CD8-positive, alpha-beta memory T cell (primary cell): ENCODE measurements around the gene BRSK1. TPM values are rescaled to one million over a fixed set of nuclear protein-coding genes. Genes with fewer than 3 reads are reported as not detected.
A peak's percentile ranks its signal among the peaks of the same experiment; 100 is the strongest.

ENCODE experiments used
- CTCF ChIA-PET: fragments of 350-600 bp; sonication (Branson Sonifier 250); formaldehyde crosslinking; loops from one replicate; lab custom pipeline; 2021; ENCODE audit warnings: antibody characterized with exemption; lab: Charles Lee
- POLR2A ChIA-PET: fragments of 350-600 bp; sonication (Branson Sonifier 250); formaldehyde crosslinking; loops from one replicate; lab custom pipeline; 2021; ENCODE audit warnings: antibody characterized with exemption; lab: Charles Lee
- DNase-seq, 5 donors: peaks; one replicate each; pipeline versions ENCODE4 v3.0.0 to v3.0.0-alpha.2; 2020 to 2022; ENCODE audit warnings: mixed read lengths in 1 of 5
- H3K27ac ChIP-seq: one replicate; pipeline ENCODE4 v1.7.0; 2013; ENCODE audit warnings: low read depth, mild to moderate bottlenecking, low read length, moderate library complexity
- H3K27me3 ChIP-seq: 2 replicates; pipeline ENCODE4 v1.7.0; 2013; ENCODE audit warnings: low read length, mild to moderate bottlenecking; ENCODE audit not compliant: insufficient read depth, poor library complexity, severe bottlenecking
- H3K36me3 ChIP-seq: 2 replicates; pipeline ENCODE4 v1.7.0; 2013; ENCODE audit warnings: mild to moderate bottlenecking, low read length, moderate library complexity; ENCODE audit not compliant: insufficient read depth
- H3K4me1 ChIP-seq: 2 replicates; pipeline ENCODE4 v1.7.0; 2013; ENCODE audit warnings: mild to moderate bottlenecking, low read length, moderate library complexity; ENCODE audit not compliant: insufficient read depth
- H3K4me3 ChIP-seq: 2 replicates; pipeline ENCODE4 v1.7.0; 2013; ENCODE audit warnings: mild to moderate bottlenecking, low read length
- H3K9me3 ChIP-seq: 2 replicates; pipeline ENCODE4 v1.7.0; 2013; ENCODE audit warnings: mild to moderate bottlenecking, low read length
- H3K27ac Mint-ChIP-seq, 8 donors: one replicate each; pipeline ENCODE4 v1.8.0; 2020 to 2021; ENCODE audit warnings: mixed read lengths in 8 of 8, mild to moderate bottlenecking in 6 of 8, inconsistent platforms in 3 of 8, moderate library complexity in 3 of 8
- H3K27me3 Mint-ChIP-seq, 2 donors: one replicate each; pipeline ENCODE4 v1.8.0; 2020 to 2021; ENCODE audit warnings: mixed read lengths in 2 of 2, mild to moderate bottlenecking in 1 of 2, moderate library complexity in 1 of 2
- H3K36me3 Mint-ChIP-seq, 3 donors: one replicate each; pipeline ENCODE4 v1.8.0; 2020 to 2021; ENCODE audit warnings: mixed read lengths in 3 of 3, inconsistent platforms in 1 of 3, mild to moderate bottlenecking in 1 of 3
- H3K4me1 Mint-ChIP-seq, 3 donors: one replicate each; pipeline ENCODE4 v1.8.0; 2020 to 2021; ENCODE audit warnings: mixed read lengths in 3 of 3, inconsistent platforms in 1 of 3, mild to moderate bottlenecking in 1 of 3
- H3K4me3 Mint-ChIP-seq, 7 donors: one replicate each; pipeline ENCODE4 v1.8.0; 2020 to 2021; ENCODE audit warnings: mixed read lengths in 7 of 7, mild to moderate bottlenecking in 6 of 7, moderate library complexity in 4 of 7, inconsistent platforms in 2 of 7
- H3K9me3 Mint-ChIP-seq, 5 donors: one replicate each; pipeline ENCODE4 v1.8.0; 2020 to 2022; ENCODE audit warnings: mixed read lengths in 5 of 5, mild to moderate bottlenecking in 3 of 5, moderate library complexity in 2 of 5, inconsistent platforms in 1 of 5
- polyA plus RNA-seq: library from polyadenylated mRNA; unstranded; fragments of 300-500 nt; fragmentation: Illumina TruSeq; gene quantifications from one replicate; pipeline ENCODE4 v1.2.3, GENCODE V29; 2021
- total RNA-seq, 2 experiments: library from RNA; stranded (reverse); gene quantifications; one replicate each; pipeline ENCODE4 v1.2.3, GENCODE V29; 2021

The BRSK1 gene
- total and polyA plus RNA-seq, 3 experiments from 2014 or later: 0.82 to 5.7 (median 4.1) TPM

DNA sequence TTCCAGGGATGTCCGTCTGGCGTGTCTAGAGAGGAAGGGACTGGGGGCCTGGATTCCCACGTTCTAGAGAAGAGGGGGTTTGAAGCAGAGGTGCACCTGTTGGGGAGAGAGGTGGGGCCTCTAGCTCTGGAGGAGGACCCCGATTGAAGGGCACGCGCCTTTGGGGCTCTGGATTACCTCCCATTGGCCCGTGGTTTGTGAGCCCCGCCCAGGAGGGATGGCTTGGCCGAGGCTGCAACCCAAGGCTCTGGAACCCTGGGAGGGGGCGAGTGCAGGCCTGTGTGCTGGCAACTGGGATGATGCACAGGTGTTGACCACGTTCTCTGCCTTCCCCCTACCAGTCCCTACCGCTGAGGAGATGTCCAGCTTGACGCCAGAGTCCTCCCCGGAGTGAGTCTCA is 21.2 kb downstream of the BRSK1 start:
- no peaks in the 10 kb centered on the region for H3K27me3 Mint-ChIP-seq
- ChIA-PET POLR2A (no interaction called here), CTCF (no interaction called here)
- H3K36me3 ChIP-seq: no peaks in the 10 kb centered on the region
- no peaks in the 10 kb centered on the region for H3K27me3 ChIP-seq
- H3K9me3 Mint-ChIP-seq: no peaks in the 10 kb centered on the region
- no peaks in the 10 kb centered on the region for H3K9me3 ChIP-seq
- no peak overlapping the region for H3K4me3 ChIP-seq
- H3K27ac Mint-ChIP-seq: peak overlapping the region in 1 of 8 donors; percentile 43
- H3K4me1 ChIP-seq: peaks cover 14% of the 10 kb centered on the region
- H3K27ac ChIP-seq: no peak overlapping the region
- DNase-seq: no peak
- no peak overlapping the region for H3K4me3 Mint-ChIP-seq
- no peaks in the 10 kb centered on the region for H3K36me3 Mint-ChIP-seq
- peaks cover 7 to 11% (median 9%) of the 10 kb centered on the region in 3 donors for H3K4me1 Mint-ChIP-seq

DNA sequence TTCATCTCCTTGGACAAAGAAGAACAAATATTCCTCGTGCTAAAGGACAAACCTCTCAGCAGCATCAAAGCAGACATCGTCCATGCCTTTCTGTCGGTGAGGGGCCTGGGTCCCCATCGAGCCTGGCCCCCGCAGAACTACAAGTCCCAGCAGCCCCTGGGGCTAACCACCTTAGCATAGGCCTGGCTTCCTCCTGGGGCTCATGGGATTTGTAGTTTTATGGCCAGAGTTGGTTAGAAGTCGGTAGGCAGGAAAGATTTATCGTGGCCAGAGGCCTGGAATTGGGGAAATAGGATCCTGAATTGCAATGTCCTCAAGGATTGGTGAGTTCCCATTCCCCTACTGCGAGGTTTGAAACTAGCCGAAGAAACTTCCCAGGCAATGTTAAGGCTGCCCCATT is 21.7 kb downstream of the BRSK1 start:
- H3K36me3 Mint-ChIP-seq: no peaks in the 10 kb centered on the region
- Histone ChIP-seq H3K27me3 (no peaks in the 10 kb centered on the region), H3K36me3 (no peaks in the 10 kb centered on the region), H3K4me1 (peaks cover 14% of the 10 kb centered on the region), H3K4me3 (no peak overlapping the region), H3K27ac (no peak overlapping the region), H3K9me3 (no peaks in the 10 kb centered on the region)
- peak; percentile 24 to 63 (median 32) for DNase-seq
- peak overlapping the region in 4 of 8 donors; percentile 33 to 82 (median 58) for H3K27ac Mint-ChIP-seq
- H3K4me3 Mint-ChIP-seq: peak overlapping the region in 1 of 7 donors; percentile 43
- ChIA-PET CTCF (no interaction called here), POLR2A (no interaction called here)
- H3K9me3 Mint-ChIP-seq: no peaks in the 10 kb centered on the region
- no peaks in the 10 kb centered on the region for H3K27me3 Mint-ChIP-seq
- peaks cover 7 to 11% (median 9%) of the 10 kb centered on the region in 3 donors for H3K4me1 Mint-ChIP-seq

DNA sequence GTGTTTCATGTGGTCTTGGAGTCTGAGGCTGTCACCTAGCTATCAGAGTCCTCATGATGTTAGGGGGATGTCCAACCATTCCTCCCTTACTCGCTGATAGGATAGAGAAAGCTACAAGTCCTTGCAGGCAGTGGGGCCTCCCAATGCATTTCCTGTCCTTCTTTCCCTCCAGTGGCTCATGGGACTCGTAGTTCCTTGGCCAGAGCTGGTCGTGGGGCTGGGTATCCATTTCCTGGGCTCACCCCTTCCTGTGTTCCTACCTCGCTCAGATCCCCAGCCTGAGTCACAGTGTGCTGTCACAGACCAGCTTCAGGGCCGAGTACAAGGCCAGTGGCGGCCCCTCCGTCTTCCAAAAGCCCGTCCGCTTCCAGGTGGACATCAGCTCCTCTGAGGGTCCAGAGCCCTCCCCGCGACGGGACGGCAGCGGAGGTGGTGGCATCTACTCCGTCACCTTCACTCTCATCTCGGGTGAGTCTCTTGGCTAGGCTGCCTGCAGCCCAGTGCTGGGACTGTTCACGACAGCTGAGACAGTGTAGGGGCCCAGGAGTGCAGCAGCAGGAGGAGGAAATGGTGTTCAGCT is 22.3 kb downstream of the BRSK1 start:
- POLR2A ChIA-PET: no interaction called here

GRCh38 chr19:55306712-55307111 is 22.9 kb downstream of the BRSK1 start:
- no peak for DNase-seq
- no peak overlapping the region for H3K4me3 ChIP-seq
- Mint-ChIP-seq H3K4me3 (no peak overlapping the region), H3K4me1 (peaks cover 4 to 7% (median 4%) of the 10 kb centered on the region in 3 donors), H3K36me3 (no peaks in the 10 kb centered on the region), H3K27ac (no peak overlapping the region), H3K27me3 (no peaks in the 10 kb centered on the region), H3K9me3 (no peaks in the 10 kb centered on the region)
- peaks cover 8% of the 10 kb centered on the region for H3K4me1 ChIP-seq
- H3K36me3 ChIP-seq: no peaks in the 10 kb centered on the region
- POLR2A ChIA-PET: no interaction called here
- H3K9me3 ChIP-seq: no peaks in the 10 kb centered on the region
- H3K27ac ChIP-seq: no peak overlapping the region
- CTCF ChIA-PET: interaction anchor here (1.6 kb wide), 1 partner anchor 14 kb away, joined by 7 read pairs; no protein-coding TSS in a partner anchor
- no peaks in the 10 kb centered on the region for H3K27me3 ChIP-seq

More for the DNA sequence above, 22.3 kb downstream of the BRSK1 start:
- Histone ChIP-seq H3K36me3 (no peaks in the 10 kb centered on the region), H3K9me3 (no peaks in the 10 kb centered on the region), H3K27me3 (no peaks in the 10 kb centered on the region), H3K27ac (no peak overlapping the region), H3K4me1 (peaks cover 14% of the 10 kb centered on the region), H3K4me3 (no peak overlapping the region)
- no peak overlapping the region for H3K4me3 Mint-ChIP-seq
- no peaks in the 10 kb centered on the region for H3K36me3 Mint-ChIP-seq
- peak overlapping the region in 2 of 8 donors; percentile 43 to 82 for H3K27ac Mint-ChIP-seq
- CTCF ChIA-PET: no interaction called here
- H3K4me1 Mint-ChIP-seq: peaks cover 7 to 11% (median 9%) of the 10 kb centered on the region in 3 donors
- no peaks in the 10 kb centered on the region for H3K27me3 Mint-ChIP-seq
- no peak for DNase-seq
- no peaks in the 10 kb centered on the region for H3K9me3 Mint-ChIP-seq

GRCh38 chr19:55308281-55308680 is 24.5 kb downstream of the BRSK1 start:
- Histone ChIP-seq H3K27ac (no peak overlapping the region), H3K4me3 (no peak overlapping the region), H3K9me3 (no peaks in the 10 kb centered on the region), H3K36me3 (no peaks in the 10 kb centered on the region), H3K27me3 (no peaks in the 10 kb centered on the region), H3K4me1 (no peaks in the 10 kb centered on the region)
- Mint-ChIP-seq H3K27ac (no peak overlapping the region), H3K4me3 (no peak overlapping the region), H3K27me3 (no peaks in the 10 kb centered on the region), H3K4me1 (peaks cover 0 to 3% (median 0%) of the 10 kb centered on the region in 3 donors), H3K36me3 (no peaks in the 10 kb centered on the region), H3K9me3 (no peaks in the 10 kb centered on the region)
- POLR2A ChIA-PET: no interaction called here
- CTCF ChIA-PET: interaction anchor here (1.6 kb wide), 1 partner anchor 15 kb away, joined by 7 read pairs; no protein-coding TSS in a partner anchor
- no peak for DNase-seq

- peaks cover 0 to 3% (median 0%) of the 10 kb centered on the region in 3 donors for H3K4me1 Mint-ChIP-seq
- H3K4me3 ChIP-seq: no peak overlapping the region
- H3K27me3 Mint-ChIP-seq: no peaks in the 10 kb centered on the region
- H3K36me3 Mint-ChIP-seq: no peaks in the 10 kb centered on the region
- H3K4me3 Mint-ChIP-seq: no peak overlapping the region
- no peaks in the 10 kb centered on the region for H3K27me3 ChIP-seq
- H3K27ac Mint-ChIP-seq: no peak overlapping the region
- no peaks in the 10 kb centered on the region for H3K9me3 ChIP-seq
- ChIA-PET POLR2A (no interaction called here), CTCF (no interaction called here)
- H3K4me1 ChIP-seq: no peaks in the 10 kb centered on the region
- no peaks in the 10 kb centered on the region for H3K9me3 Mint-ChIP-seq
- H3K27ac ChIP-seq: no peak overlapping the region
- DNase-seq: no peak
- no peaks in the 10 kb centered on the region for H3K36me3 ChIP-seq
Observed at GRCh38 chr19:55309448-55309847, 25.7 kb downstream of the BRSK1 start.

DNA sequence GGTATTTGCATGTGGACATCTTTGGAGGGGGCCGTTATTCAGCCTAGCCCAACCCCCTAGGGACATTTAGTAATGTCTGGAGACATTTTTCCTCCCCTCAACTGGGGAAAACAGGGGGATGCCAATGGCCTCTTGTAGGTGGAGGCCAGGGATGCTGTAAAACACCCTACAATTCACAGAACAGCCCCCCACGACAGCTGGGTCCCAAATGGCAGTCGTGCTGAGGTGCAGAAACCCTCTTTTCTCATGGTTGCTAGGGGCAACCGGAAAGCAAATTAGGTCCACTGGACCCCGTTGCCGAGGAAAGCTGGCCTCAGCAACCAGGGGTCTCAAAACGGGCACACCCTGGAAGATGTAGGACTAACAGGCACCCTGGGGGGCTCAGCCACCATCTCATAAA is 26.7 kb downstream of the BRSK1 start:
- no peaks in the 10 kb centered on the region for H3K9me3 ChIP-seq
- CTCF ChIA-PET: no interaction called here
- no peak for DNase-seq
- no peaks in the 10 kb centered on the region for H3K4me1 ChIP-seq
- H3K27me3 Mint-ChIP-seq: no peaks in the 10 kb centered on the region
- H3K4me3 ChIP-seq: no peak overlapping the region
- POLR2A ChIA-PET: no interaction called here
- no peaks in the 10 kb centered on the region for H3K36me3 Mint-ChIP-seq
- no peaks in the 10 kb centered on the region for H3K36me3 ChIP-seq
- peaks cover 0 to under 1% (median 0%) of the 10 kb centered on the region in 3 donors for H3K4me1 Mint-ChIP-seq
- H3K27ac ChIP-seq: no peak overlapping the region
- H3K4me3 Mint-ChIP-seq: no peak overlapping the region
- no peak overlapping the region for H3K27ac Mint-ChIP-seq
- no peaks in the 10 kb centered on the region for H3K9me3 Mint-ChIP-seq
- H3K27me3 ChIP-seq: no peaks in the 10 kb centered on the region

- ChIA-PET POLR2A (no interaction called here), CTCF (interaction anchor here (1.5 to 1.6 kb wide), 2 partner anchors 10 to 19 kb away, joined by 5 read pairs; no protein-coding TSS in a partner anchor)
- Histone ChIP-seq H3K4me3 (no peak overlapping the region), H3K4me1 (no peaks in the 10 kb centered on the region), H3K27ac (no peak overlapping the region), H3K36me3 (no peaks in the 10 kb centered on the region), H3K27me3 (no peaks in the 10 kb centered on the region), H3K9me3 (no peaks in the 10 kb centered on the region)
- Mint-ChIP-seq H3K27me3 (no peaks in the 10 kb centered on the region), H3K9me3 (no peaks in the 10 kb centered on the region), H3K36me3 (no peaks in the 10 kb centered on the region), H3K4me3 (no peak overlapping the region), H3K27ac (no peak overlapping the region), H3K4me1 (no peaks in the 10 kb centered on the region)
- no peak for DNase-seq
Observed at GRCh38 chr19:55311397-55311796, 27.6 kb downstream of the BRSK1 start.
